ENCODE results near the gene RC3H2. TPM values are rescaled to one million over a fixed set of nuclear protein-coding genes. Genes with fewer than 3 reads are reported as not detected.
A peak's percentile ranks its signal among the peaks of the same experiment; 100 is the strongest.

The RC3H2 gene
- total and polyA plus RNA-seq, 2 of the 8 experiments (the other 6 are each of a cell fraction or from before 2014, with no cell fraction given), result 11.2 to 38.4 TPM

DNA sequence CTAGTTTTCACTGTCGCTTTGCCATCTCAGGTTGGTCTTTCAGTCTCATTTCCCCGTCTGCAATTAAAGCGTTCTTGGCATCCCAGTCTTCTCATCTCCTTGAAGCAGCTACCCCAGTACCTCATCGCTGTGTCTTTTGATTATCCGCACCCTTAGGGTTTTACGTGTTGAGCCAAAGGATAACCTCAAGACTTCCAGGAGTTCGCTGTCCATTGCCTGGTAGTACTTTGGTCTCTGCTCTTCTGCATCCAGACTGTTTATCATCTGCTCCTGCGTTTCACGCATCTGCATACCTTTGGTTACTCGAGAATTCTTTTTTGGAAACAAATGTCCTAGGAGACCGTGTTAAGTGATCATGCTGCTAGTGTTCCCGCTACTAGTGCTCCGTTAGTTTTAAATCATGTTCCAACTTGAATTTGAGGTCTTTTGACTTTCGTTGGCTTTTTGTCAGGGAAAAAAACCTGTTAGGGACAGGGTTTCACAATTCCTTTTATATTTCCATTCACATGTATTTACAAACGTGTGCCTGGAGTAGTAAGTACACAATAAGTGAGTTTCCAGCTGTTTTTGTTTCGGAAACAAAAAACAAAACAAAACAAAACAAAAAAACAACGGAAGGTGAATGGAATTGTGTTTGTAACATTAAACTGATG lies 36.5 kb upstream of the RC3H2 start:
- DNase-seq (ENCODE audit: low read depth in 1 of 2, low spot score in 2 of 2) (no peak), FAIRE-seq (no peak)
- Histone ChIP-seq H3K79me1 (ENCODE audit: low read depth, low read length) (no peaks in the 10 kb centered on the region), H4K91ac (replicated peaks; ENCODE audit: insufficient read length, low read length) (peak overlapping the region; percentile 20), H4K5ac (ENCODE audit: insufficient read length, low read depth, low read length) (peak overlapping the region; percentile 7), H3K4me2 (ENCODE audit: insufficient read depth in 1 of 2, low read depth in 2 of 2, low read length in 2 of 2) (peak overlapping the region; percentile 90 to 98), H3K4me3 (ENCODE audit: extremely low read depth in 1 of 4, insufficient read depth in 2 of 4, low read depth in 3 of 4, low read length in 4 of 4) (peak overlapping the region; percentile 83 to 93 (median 90)), H3K79me2 (ENCODE audit: control insufficient read depth in 1 of 2, insufficient read depth in 2 of 2, low read length in 2 of 2) (peaks cover 35 to 54% of the 10 kb centered on the region in 2 experiments), H3K56ac (replicated peaks; ENCODE audit: insufficient read length, low read depth, low read length) (peak overlapping the region; percentile 11), H3K36me3 (ENCODE audit: control insufficient read depth in 2 of 4, insufficient read depth in 4 of 4, low read length in 3 of 4) (peaks cover 2 to 14% (median 4%) of the 10 kb centered on the region in 4 experiments; a peak in 3 of 8 replicates), H2AK5ac (ENCODE audit: low read depth, low read length) (no peak overlapping the region; the same call in 1 of the 2 replicates), H2BK15ac (ENCODE audit: low read length) (no peak overlapping the region), H3K9ac (replicated peaks in 1 of 4; ENCODE audit: extremely low read depth in 1 of 4, low read depth in 3 of 4, low read length in 3 of 4) (peak overlapping the region; percentile 92 to 96 (median 94)), H3K23me2 (ENCODE audit: low read depth, low read length) (peaks cover 3% of the 10 kb centered on the region), H3K14ac (ENCODE audit: insufficient read length) (no peak overlapping the region), H3K4me1 (replicated peaks in 1 of 4; ENCODE audit: control insufficient read depth in 3 of 4, insufficient read depth in 4 of 4, low read length in 3 of 4) (peaks cover 2 to 7% (median 2%) of the 10 kb centered on the region in 4 experiments; a peak in 5 of 7 replicates), H2BK120ac (replicated peaks; ENCODE audit: low read depth, low read length) (no peak overlapping the region), H2BK5ac (ENCODE audit: low read depth, low read length) (0 out of 2 replicates have a peak overlapping the region, but pooled peaks have one; percentile 0), H2BK12ac (ENCODE audit: low read depth, low read length) (peak overlapping the region; percentile 35; the same call in 1 of the 2 replicates), H3K9me3 (ENCODE audit: insufficient read depth in 2 of 2, low read depth in 1 of 2, low read length in 1 of 2) (no peaks in the 10 kb centered on the region), H4K20me1 (replicated peaks in 1 of 2; ENCODE audit: control insufficient read depth in 1 of 2, insufficient read depth in 2 of 2, low read length in 2 of 2) (peaks cover 4% of the 10 kb centered on the region in 2 experiments), H3K4ac (replicated peaks; ENCODE audit: insufficient read length, low read depth, low read length) (no peak overlapping the region), H2AFZ (ENCODE audit: low read length) (no peak overlapping the region), H4K8ac (ENCODE audit: extremely low read depth, insufficient read depth, low read length) (peak overlapping the region; percentile 99; the same call in 1 of the 2 replicates), H3K18ac (ENCODE audit: extremely low read depth, low read length) (no peak overlapping the region; the same call in 1 of the 2 replicates), H3K27ac (ENCODE audit: low read depth, low read length) (peak overlapping the region; percentile 96), H3K27me3 (replicated peaks in 1 of 4; ENCODE audit: control insufficient read depth in 3 of 4, extremely low read depth in 1 of 4, insufficient read depth in 3 of 4, low read length in 3 of 4) (no peaks in the 10 kb centered on the region), H3K23ac (ENCODE audit: insufficient read length) (no peak overlapping the region), H2BK20ac (ENCODE audit: low read length) (no peak overlapping the region)
- WGBS, 2 experiments (ENCODE audit: extremely low coverage in 1 of 2, insufficient coverage in 1 of 2, insufficient read length in 1 of 2, insufficient replicate concordance in 2 of 2, low coverage in 1 of 2, low lambda C conversion rate in 2 of 2, missing lambda C conversion rate in 1 of 2), result 14% methylated on average over 17 of the region's 17 CpGs; no CpG with 5 or more reads in 1 of the 2 experiments
- TF ChIP-seq CEBPB (IDR thresholded peaks at IDR 0.05; ENCODE audit: low read depth, low read length) (no peak), POLR2AphosphoS5 (IDR thresholded peaks at IDR 0.05; ENCODE audit: low read depth, low read length) (no peak), SAP30 (IDR thresholded peaks at IDR 0.05; ENCODE audit: insufficient read depth, insufficient replicate concordance, low read length) (peak; percentile 55), SIN3A (conservative IDR thresholded peaks at IDR 0.05 in 1 of 2, IDR thresholded peaks at IDR 0.05 in 1 of 2; ENCODE audit: low read depth in 1 of 2, low read length in 2 of 2) (peak; percentile 69 to 72; a peak in 2 of 4 replicates)
- POLR2A ChIA-PET (ENCODE audit: partially characterized antibody), result interaction anchor here (0.7 to 6.2 kb wide), 11 partner anchors 9 to 131 kb away, joined by 3 to 79 read pairs (median 8); partner anchors contain the start of genes ZBTB26 and ZBTB6
- CTCF ChIA-PET (ENCODE audit: partially characterized antibody), result no interaction called here
